Fibroblast of peridontal ligament (primary cell): ENCODE results near the gene TLE4.
"Not testable (repeated sequence)": the region's sequence is repeated elsewhere in the genome, so short reads cannot be mapped to it uniquely, and the experiment has no call there.

Source experiments
- DNase-seq: peaks from one replicate; pipeline ENCODE4 v3.0.0-alpha.2; 2010; ENCODE audit errors: extremely low read depth

The TLE4 gene

DNA sequence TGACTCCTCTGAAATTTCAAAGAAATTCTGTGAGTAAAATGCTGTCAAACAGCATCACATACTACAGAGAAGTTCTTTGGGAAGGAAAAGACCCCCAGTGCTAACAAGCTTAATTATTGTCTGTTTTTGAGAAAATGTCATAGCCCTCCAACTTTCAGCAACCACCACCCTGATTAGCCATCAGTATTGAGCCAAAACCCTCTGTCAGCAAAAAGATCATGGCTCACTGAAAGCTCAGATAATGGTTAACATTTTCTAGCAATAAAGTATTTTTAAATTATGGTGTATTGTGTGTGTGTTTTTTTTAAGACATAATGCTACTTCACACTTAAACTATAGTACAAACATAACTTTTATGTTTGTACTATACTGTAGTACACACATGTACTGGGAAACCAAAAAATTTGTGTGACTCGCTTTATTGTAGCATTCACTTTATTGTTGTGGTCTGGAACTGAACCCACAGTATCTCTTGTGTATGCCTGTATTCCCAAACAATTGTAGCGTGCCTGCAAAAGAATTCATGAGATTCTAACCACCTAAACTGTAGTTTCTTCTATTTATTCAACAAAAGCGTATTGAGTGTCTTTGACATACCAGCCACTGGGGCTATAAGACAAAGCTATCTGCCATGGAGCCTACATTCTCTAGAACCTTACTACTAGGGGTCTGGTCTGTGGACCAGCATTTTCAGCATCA lies 31.6 kb downstream of the TLE4 start:
- DNase-seq = peak; percentile 46

DNA sequence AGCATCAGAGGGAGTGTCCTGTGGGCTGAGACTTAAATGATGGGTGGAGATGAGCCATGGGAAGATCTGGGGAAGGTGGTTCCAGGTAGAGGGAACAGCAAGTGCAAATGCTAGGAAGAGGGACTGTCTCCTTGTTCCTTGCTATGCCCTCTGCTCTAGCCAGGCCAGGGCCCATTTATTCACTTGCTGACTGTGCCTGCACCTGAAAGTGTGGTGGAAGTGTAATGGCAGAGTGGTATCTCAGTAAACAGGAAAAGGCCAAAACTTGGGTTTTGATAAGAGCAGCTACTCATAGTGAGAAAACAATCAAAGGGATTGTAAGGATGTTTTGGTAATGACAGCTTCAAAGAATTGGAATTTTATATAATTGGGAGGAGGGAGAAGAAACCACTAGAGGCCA lies 32.4 kb downstream of the TLE4 start:
- DNase-seq = no peak

DNA sequence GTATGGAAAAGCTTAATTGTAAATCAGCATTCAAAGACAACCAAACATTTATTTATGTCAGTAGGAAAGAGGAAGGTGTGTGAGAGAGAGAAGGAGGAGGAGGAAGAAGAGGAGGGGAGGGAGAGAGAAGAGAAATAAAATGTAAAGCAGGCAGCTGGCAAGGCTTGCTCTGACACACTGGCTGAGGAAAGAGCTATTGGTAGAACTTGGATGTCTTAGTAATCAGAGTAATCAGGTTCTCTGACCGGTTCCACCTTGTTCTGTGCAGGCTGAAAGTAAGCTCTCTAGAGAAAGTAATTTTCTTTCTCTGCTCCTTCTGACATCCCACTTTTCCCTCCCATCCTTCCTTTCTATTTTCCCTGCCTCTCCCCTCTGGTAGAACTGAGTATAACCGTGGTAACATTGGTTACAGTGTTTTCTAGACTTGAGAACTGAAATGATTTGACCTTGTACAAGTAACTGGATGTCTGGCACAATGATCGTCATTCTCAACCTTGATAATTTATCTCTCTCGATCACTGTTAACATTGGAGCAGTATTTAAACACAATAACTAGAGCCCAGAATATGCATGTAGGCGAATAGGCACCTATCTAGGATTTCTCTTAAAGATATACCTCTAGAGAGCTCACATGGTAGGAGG lies 33.3 kb downstream of the TLE4 start:
- DNase-seq = no peak

DNA sequence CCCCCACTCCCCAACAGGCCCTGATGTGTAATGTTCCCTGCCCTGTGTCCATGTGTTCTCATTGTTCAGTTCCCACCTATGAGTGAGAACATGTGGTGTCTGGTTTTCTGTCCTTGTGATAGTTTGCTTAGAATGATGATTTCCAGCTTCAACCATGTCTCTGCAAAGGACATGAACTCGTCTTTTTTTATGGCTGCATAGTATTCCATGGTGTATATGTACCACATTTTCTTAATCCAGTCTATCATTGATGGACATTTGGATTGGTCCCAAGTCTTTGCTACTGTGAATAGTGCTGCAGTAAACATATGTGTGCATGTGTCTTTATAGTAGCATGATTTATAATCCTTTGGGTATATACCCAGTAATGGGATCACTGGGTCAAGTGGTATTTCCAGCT lies 34.8 kb downstream of the TLE4 start:
- not testable (repeated sequence) for DNase-seq

DNA sequence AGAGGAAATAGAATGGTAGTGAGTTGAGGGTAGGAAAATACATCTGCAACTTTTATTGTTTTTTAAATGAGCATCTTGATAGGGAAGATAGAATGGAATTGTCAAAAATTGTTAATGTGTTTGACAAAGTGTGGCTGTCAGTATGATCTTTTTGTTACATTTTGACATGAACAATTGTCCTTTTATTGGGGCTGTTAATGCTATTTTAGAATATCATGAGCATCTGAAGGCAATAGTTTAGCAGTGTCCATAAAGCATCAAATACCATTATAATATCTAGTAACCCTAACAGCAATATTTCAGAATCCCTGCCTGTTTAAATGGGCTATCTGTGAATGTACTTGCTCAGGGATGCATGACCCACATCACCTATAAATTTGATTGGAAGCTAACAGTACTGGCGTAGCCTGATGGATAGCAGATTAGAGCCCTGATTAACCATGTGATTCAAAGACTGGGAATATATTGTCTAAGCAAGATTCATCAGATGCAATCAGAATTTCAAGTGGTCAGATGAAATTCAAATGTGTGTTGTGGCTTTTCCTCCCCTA lies 37.8 kb downstream of the TLE4 start:
- DNase-seq = no peak

DNA sequence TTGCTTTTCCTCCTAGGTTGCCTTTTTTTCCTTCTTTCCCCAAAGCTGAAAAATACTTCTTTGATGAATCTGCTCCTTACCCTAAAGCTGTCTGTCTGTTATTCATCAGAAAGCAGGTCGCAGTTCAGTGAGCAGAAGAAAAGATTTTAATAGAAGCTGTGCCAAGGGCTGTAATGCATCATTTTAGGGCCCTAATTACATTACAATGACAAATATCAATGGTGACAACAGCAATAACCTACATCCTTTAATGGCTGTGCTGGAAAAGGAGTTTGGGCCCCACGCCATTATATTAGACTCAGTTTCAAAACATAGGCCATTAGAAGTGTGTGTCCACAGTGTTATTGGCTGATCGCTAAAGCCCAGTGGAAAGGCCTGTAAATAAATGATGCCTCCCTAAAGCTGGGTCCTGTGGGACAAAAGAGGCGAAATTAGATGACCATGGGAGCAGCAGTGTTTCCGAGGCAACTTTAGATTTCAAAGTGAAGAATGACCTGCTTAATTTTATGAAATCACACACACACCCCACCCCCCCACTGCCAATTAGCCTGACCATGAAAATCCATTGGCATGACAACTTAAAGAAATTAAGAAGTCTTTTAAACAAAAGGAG lies 38.4 kb downstream of the TLE4 start:
- peak; percentile 64 for DNase-seq

DNA sequence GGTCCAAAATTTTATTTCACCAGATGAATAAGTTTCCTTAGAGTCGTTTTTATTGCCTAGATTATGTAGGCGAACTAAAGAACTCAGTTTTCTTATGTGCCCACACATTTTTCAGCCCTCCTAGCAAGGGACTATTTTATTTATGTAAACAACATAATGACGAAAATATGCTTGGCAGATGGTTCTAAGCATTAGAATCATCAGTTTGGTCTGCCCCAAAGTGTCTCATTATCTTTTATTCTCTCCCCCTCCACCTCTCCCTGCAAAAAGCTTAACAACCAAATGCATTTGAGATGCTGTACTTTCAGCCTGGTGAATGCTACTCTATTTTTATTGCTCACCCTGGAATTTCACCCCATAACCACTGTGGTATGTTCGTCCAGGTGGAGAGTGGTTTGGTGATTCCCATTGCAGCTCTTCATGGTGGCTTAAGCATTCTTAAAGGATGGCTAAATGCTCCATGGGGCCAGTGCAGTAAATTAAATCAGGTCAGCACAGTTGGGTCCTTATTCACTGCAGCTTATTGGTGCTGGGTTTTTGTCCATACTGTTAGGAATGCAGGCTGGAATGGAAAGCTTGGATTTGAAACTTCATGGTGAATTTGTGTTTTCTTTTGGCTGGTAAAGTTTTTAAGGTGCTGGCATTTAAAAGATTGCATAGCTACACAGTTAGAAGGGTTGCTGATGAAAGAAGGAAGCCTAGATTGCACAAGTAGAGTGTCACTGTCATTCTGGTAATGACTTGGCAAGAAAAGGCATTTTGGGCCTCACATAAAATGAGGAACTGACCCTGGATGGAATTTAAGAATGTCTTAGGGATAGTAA lies 39.2 kb downstream of the TLE4 start:
- peak; percentile 81 for DNase-seq

DNA sequence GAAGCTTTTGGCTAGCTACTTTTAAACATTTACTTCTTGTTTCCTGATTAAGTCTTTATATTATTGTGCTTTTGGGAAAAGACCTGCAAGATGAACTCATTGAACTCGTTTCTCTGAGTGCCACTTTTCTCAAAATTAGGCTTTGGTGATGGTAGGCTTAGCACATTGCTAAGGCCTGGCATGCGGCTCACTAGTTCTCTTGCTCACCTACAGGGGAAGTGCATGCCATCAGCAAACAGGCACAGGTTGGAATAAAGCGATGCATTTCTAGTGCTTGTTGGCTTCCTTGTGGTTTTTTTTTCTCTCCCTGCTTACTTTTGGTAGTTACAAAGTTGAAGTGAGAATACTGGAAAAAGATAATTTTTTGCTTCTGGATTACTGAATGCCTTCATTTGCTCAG lies 41.4 kb downstream of the TLE4 start:
- DNase-seq = no peak

DNA sequence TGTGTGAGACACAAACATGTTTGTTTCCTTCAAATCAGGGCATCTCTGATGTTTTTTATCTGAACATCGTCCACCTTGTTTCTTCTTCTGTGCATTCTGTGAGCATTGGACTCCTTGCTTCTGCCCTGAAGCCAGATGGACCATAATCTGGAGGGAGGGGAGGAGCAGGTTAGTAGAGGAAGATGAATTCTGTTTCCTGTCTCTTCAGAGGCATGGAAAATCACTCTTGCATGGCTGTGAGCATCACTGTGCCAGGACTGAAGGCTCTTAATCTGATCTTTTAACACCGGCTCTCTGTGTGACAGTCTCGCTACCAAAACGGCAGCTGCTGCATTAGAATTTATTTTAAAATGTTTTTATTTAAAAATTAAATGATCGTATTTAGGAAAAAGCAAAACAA lies 43.3 kb downstream of the TLE4 start:
- no peak for DNase-seq

DNA sequence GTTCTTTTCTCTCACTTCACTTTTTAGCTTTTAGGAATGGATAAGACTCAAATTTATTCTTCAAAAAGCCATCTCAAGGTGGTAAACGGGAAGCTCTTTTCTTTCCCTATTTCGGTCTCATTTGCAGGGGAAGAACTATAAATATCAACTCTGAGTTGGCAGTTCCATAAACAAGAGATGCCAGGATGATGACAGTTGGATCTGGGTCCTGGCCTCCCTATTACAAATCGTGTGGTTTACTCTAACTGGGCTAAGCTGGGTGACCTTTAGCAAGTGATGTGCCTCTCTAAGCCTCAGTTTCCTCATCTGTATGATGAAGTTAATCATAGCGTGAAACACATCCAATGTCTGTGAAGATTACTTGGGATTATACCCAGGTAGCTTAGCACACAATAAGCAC lies 44.2 kb downstream of the TLE4 start:
- peak; percentile 30 for DNase-seq

DNA sequence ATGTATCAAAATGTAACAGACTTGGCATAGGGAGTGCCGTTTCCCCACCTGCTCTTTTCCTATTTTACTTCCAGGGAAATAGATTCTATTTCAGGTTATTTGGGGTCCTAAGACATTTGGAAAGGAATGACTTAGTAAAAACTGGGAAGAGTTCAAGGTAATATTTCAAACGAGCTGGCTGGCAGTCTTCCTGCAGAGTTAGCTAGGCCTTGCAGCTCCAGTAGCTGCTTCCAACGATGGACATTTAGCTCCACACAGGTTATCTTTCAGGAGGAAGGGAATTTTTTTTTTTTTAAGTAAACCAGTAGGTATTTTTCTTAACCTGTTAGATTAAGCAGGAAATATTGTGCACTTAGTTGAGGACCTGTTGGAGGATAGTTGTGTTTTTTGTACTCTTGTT lies 45.2 kb downstream of the TLE4 start:
- no peak for DNase-seq

DNA sequence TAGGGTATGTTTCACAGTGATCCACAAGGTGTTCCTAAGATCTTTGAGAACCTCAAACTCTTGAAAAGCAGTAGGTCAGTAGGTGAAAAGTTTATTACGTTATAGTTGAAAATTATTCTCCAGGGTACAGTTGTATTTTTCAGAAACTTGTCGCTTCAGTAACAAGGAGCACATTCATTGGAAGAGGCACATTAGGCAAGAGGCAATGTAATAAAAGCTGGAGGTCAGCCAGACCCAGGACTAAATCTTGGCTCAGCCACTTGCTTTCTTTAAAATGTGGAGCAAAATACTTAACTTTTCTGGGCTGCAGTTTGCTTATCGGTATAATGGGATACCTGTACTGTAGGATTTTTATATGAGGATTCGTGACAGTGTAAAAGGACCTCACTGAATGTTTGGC lies 45.6 kb downstream of the TLE4 start:
- peak; percentile 73 for DNase-seq

DNA sequence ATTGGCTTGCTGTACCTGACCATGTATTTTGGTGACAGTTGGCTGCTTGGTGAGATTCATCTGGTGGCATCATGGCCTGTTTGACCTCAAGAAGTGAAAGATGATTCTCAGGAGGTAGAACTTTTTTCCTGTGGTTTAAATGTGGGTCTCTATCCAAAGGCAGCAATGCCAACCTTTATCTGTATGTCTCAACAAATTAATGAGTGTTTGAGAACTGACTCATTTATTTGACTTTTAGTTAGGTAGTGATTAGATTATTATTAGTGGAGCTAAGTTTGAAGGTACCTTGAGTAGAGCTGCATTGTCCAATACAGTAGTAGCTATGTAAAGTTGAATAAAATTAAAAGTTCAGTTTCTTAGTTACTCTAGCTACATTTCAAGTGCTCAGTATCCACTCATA lies 48.2 kb downstream of the TLE4 start:
- no peak for DNase-seq

DNA sequence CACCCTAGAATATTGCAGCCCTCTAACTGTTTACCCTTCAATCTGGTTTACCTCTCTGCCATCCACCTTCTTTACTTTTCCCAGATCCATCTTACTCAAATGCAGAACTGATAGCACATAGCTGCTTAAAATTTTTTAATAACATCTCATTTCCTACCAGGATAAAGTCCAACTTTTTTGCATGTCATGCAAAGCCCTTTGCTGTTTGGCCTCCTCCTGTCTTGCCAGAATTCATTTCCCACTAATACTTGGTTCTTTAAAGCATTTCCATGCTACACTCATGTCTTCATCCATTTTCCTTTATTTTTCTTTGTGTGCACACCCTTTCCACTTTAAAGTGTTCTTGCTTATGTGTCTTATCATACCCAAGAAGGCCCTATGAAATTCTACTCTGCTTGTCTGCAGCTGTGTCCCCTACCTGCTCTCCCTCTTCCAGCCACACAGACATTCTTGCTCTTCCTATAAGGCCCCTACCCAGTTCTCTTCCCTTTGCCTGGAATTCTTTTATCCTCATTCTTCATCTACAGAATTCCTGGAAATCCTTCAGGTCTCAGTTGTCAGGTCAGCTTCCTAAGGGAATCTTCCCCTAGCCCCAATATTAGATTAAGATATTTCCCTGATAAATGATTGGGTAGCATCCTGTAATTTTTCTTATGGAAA lies 50.3 kb downstream of the TLE4 start:
- DNase-seq = no peak

DNA sequence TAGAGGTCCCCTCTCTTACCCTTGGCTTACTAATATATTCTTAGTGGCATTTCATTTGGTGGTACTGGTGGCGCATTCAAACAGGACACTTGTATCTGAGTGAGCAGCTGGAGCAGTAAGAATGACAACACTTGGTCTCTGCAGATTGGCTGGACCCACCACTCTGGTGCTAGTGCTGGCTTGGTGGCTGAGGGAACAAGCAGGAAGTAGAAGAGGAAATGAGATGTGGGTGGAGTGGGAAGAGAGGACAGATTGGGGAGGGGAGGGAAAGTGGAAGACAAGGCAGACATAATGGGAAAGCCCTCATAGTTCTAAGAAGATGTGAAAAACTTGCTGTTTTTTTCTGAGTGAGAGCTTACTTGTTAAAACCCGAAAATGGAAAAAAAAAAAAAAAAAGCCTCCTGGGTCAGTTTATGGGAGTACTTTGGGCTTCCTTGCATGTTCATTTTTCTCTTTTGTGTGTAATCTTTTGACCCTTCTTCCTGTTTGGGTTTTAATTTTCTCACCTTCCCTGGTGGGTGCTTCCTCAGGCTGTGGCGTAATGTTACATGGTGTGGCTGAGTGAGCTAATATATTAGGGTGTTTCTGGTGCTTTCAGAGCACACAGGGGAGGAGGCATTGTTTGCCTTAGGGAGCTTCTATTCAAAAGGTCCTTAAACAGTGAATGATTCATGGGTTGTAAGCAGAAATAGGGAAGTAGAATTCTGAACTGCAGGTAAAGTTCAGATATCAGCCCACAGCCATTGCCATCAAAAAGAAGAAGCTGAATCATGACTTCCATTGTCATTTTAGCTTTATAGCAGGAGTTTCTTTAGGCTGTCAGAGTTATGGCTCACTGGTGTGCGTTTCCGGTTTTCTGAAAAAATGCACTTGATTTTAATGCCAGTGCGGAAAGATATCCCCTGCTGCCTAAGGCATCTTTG lies 52.3 kb downstream of the TLE4 start:
- no peak for DNase-seq

DNA sequence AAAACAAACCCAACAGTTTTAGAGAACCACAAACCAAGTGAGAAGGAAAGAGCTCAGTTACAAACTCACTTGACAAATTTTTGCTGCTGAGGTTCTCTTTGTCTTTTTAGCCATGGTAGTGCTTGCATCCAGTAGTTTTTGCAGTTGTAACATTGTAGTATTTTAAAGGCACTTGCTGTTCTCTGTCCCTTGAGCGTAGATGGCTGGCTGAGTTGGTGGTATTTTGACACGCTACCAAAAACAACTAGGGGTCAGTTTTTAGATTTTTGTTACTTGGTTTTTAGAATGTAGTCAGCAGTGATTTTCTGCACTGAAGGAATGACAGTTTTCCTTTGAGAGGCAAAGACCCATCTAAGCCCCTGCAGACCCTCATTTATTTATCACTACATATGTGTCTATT lies 58.0 kb downstream of the TLE4 start:
- no peak for DNase-seq

DNA sequence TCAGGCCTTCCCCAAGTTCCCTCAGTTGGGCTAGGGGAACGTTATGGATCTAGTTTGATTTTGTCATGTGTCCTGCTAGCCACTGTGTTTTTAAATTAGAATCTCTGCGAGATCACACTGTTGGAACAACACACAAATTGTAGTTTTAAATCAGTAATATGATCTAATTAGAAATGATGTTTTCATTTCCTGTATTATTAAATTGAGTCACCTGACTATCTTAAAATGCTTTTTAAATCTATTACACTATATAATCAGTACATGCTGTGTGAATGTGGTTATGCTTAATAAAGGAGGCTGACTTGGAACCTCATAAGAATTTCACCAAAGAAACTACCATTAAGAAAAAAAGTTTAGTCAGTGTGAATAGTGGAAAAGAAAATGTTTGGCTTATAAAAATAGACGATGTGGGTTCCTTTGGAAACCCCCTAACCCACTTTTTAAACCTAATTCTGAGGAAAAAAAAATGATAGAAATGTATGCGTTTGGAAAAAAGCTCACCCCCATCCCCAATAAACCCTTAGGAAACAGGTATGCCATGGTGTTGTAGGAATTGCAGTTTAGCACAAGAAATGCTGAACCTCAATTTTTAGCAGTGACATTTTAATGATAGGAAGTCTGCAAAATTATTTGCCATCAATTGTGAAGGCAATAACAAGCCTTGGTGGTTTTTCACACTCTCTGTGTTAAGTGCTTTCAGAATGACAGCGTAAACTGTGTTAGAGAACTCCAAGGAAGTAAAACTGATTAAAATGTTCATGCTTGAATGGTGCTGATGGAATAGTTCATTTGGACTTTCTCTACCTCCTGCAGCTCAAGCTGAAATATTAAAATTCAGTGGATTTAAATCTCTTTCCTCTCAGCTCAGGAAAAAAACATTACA lies 59.0 kb downstream of the TLE4 start:
- no peak for DNase-seq

DNA sequence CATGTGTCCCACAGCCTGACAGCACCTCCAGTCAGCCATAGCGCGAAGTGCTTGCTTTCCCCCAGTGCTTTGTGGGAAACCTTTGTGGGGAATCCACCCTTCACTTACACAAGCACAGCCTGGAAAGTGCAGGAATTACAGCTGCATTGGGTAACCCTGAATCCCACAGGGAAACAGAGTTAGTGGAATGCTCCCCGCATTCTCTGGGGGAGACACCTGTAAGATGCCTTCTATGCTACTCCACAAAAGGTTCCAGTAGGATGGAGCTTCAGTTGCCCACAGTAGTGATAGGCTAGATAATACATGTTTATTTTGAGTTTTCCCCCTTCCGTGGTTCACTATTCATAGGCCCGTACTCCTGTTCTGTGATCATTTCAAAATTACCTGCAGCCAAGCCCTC lies 60.3 kb downstream of the TLE4 start:
- no peak for DNase-seq

DNA sequence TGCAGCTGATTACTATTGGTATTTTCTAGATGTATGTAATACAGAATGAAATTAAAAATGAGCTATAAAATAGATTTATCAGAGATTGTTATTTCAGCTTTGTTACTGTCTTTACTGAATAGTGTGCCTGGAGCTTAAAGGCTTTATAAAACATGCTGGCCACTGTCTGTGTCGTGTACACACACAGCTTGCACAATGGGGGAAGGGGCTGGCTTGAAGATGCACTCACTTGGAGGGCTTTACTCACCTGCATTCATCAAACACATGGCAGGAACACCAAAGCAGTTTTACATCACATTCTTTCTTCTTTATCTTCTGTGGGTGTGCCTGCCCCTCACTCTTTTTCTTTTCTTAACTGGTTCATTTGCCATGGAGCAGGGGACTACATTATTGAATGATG lies 60.9 kb downstream of the TLE4 start:
- DNase-seq = no peak

DNA sequence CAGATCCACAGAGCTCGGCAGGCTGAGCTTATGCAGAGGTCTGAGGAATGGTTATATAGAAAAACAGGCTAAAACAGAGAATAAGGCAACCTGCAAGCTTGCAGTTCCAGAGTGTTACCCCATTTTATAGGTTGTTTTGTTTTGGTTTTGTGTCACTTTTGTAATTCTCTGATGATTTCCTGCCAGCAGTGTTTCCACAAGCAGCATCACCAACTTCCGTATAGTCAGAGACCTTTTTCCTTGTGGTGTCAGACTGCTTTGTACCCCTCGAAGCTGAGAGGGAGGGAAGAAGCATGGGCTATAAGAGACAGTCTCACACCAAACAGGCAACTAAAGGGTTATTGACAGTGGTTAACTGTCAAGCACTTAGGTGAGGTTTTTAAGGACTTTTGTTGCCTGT lies 61.8 kb downstream of the TLE4 start:
- DNase-seq = no peak
